GM12801 (cell line): Measurements from ENCODE around the gene LNX2.

Experiments
- CTCF ChIP-seq: IDR thresholded peaks from one replicate; pipeline ENCODE4 v1.5.1; 2011; ENCODE audit warnings: control low read depth; ENCODE audit not compliant: insufficient read length; ENCODE audit errors: extremely low read depth

Gene LNX2

GRCh38 chr13:27620377-27621115 lies at the start of gene LNX2:
Gene LNX2 (minus strand): TSS chr13:27620529. CDS start chr13:27581703, 38,826 bp downstream.
- no peak for TF ChIP-seq CTCF

GRCh38 chr13:27667946-27668345 lies 47.6 kb upstream of the LNX2 start:
- no peak for TF ChIP-seq CTCF

- no peak for TF ChIP-seq CTCF
Measured at GRCh38 chr13:27666951-27667350, 46.6 kb upstream of the LNX2 start.

- TF ChIP-seq CTCF, result no peak
Measured at GRCh38 chr13:27665761-27666160, 45.4 kb upstream of the LNX2 start.

- no peak for TF ChIP-seq CTCF
Measured at GRCh38 chr13:27665333-27665732, 45.0 kb upstream of the LNX2 start.

- TF ChIP-seq CTCF, result no peak
Measured at GRCh38 chr13:27663947-27664346, 43.6 kb upstream of the LNX2 start.

- TF ChIP-seq CTCF, result no peak
Measured at GRCh38 chr13:27662738-27663470, 42.6 kb upstream of the LNX2 start.
